HUES6 (cell line): ENCODE results near the gene TIMM29.

Experiments used
- H3K27ac ChIP-seq: 2 replicates; pipeline ENCODE4 v1.7.0; 2013; ENCODE audit warnings: low read depth, mild to moderate bottlenecking, low read length, inconsistent platforms
- H3K27me3 ChIP-seq: 2 replicates; pipeline ENCODE4 v1.6.1; 2013; ENCODE audit warnings: low read length; ENCODE audit not compliant: control insufficient read depth, insufficient read depth
- H3K36me3 ChIP-seq: 2 replicates; pipeline ENCODE4 v1.6.1; 2013; ENCODE audit warnings: low read length; ENCODE audit not compliant: control insufficient read depth, insufficient read depth
- H3K4me1 ChIP-seq: 2 replicates; pipeline ENCODE4 v1.6.1; 2013; ENCODE audit warnings: low read length; ENCODE audit not compliant: control insufficient read depth, insufficient read depth
- H3K4me3 ChIP-seq: 2 replicates; pipeline ENCODE4 v1.5.1; 2013; ENCODE audit warnings: low read depth, low read length
- H3K9ac ChIP-seq: one replicate; pipeline ENCODE4 v1.6.1; 2013; ENCODE audit warnings: mild to moderate bottlenecking, low read length
- H3K9me3 ChIP-seq: 2 replicates; pipeline ENCODE4 v1.6.1; 2013; ENCODE audit warnings: low read depth, low read length; ENCODE audit not compliant: control insufficient read depth, insufficient read depth

TIMM29 gene

DNA sequence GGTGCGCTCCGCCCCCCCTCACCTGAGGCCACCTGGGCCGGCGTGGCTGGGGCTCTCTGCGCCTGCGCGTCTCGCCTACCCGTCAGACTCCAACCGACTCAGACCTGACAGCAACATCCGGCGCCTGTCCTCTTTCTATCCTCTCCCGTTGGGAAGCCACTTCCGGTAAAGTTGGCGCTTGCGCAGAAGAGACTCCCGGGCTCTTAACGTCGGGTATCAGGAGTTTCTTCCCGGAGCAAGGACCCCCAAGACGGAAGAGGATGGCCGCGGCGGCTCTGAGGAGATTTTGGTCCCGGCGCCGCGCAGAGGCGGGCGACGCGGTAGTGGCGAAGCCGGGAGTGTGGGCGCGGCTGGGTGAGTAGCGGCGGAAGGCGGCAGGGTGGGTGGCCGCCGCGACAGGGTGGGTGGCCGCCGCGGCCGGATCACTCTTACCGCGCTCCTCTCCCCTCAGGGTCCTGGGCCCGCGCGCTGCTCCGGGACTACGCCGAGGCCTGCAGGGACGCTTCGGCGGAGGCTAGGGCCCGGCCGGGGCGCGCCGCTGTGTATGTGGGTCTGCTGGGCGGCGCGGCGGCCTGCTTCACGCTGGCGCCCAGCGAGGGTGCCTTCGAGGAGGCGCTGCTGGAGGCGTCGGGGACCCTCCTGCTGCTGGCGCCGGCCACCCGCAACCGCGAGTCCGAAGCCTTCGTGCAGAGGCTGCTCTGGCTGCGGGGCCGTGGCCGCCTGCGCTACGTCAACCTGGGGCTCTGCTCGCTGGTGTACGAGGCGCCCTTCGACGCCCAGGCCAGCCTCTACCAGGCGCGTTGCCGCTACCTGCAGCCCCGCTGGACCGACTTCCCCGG is at the start of gene TIMM29, which contains the start of gene YIPF2:
TIMM29 (plus strand) TSS at position 249 of the 839 bp plus-strand sequence; CDS start at position 261, 12 bp downstream.
YIPF2 (minus strand) TSS at position 77 of the 839 bp plus-strand sequence. CDS start 229 bp downstream, outside the sequence.
- peaks cover 6% of the 10 kb centered on the region; the same call in 1 of the 2 replicates for H3K4me1 ChIP-seq
- peak within 1 kb of the TSS; percentile 70; the same call in 1 of the 2 replicates for H3K27ac ChIP-seq
- no peaks in the 10 kb centered on the region for H3K27me3 ChIP-seq
- H3K9ac ChIP-seq = peak within 1 kb of the TSS; percentile 91
- peaks cover 28% of the 10 kb centered on the region for H3K36me3 ChIP-seq
- peak within 1 kb of the TSS; percentile 100 for H3K4me3 ChIP-seq
- H3K9me3 ChIP-seq = no peaks in the 10 kb centered on the region

DNA sequence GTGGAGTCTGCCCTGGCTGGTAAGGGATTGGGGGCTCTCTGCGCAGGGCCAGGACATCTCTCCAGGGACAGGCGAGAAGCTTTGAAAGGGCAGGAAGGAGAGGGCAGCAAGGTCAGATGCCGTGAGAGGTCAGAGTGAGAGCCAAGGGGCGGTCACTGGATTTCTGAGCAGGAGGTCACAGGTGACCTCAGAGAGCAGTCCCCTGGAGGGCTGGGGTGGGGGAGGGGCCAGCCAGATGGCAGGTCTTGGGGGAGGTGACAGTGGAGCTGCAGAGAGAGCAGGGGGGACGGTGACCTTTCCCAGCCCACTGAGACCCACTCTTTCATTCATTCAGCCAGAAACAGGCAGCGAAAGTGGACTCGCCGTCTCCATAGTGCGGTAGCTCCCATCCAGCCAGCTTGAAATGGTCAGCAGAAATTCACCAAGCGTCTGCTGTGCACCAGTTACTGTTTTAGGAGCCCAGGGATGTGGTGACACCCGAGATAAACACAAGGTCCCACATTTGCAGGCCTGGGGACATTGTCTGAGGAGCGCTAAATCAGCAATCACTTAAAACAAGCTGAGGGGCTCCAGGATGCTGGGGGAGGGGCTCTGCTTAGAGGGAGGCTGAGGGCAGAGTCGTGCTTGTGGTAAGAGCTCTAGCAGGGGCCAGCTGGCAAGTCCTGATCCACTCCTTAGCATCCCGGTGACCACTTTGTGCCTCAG is 47.1 kb upstream of the TIMM29 start:
- Histone ChIP-seq H3K27me3 (no peaks in the 10 kb centered on the region), H3K36me3 (no peaks in the 10 kb centered on the region), H3K9ac (peak overlapping the region; percentile 40), H3K4me3 (peak overlapping the region; percentile 10; the same call in 1 of the 2 replicates), H3K4me1 (peaks cover 54% of the 10 kb centered on the region), H3K27ac (no peak overlapping the region), H3K9me3 (no peaks in the 10 kb centered on the region)

DNA sequence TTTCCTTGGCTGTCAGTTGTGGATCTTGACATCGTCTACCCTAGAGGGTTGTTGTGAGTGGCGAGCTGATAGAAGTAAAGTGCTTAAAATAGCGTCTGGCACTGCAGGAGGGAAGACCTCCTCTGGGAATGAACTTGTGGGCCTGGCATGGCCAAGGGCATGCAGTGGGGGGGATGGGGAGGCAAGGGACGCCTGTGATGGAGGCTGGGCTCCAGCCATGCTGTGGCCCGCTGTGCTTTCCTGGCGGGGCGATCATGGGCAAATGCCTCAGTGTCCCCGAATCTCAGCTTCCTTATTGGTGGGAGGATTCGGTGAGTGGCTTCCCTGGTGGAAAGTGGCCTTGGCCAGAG is 46.5 kb upstream of the TIMM29 start:
- H3K4me3 ChIP-seq = peak overlapping the region; percentile 10; the same call in 1 of the 2 replicates
- peak overlapping the region; percentile 40 for H3K9ac ChIP-seq
- no peak overlapping the region for H3K27ac ChIP-seq
- no peaks in the 10 kb centered on the region for H3K36me3 ChIP-seq
- no peaks in the 10 kb centered on the region for H3K9me3 ChIP-seq
- H3K27me3 ChIP-seq = no peaks in the 10 kb centered on the region
- peaks cover 59% of the 10 kb centered on the region for H3K4me1 ChIP-seq

DNA sequence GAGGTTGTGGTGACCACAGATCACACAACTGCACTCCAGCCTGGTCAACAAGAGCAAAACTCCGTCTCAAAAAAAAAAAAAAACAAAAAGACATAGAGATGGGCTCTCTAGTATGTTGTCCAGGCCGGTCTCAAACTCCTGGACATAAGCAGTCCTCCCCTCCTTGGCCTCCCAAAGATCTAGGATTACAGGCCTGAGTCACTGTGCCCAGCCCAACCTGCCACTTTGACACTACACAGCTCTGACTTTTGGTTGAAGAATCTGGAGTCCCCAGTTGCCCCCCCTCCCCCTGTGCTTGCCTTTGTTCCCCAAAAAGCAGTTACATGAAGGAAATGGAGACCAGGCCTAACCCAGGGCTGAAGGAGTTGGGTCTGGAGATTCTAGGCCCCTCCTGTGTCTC is 44.3 kb upstream of the TIMM29 start:
- Histone ChIP-seq H3K9ac (no peak overlapping the region), H3K27me3 (no peaks in the 10 kb centered on the region), H3K27ac (no peak overlapping the region), H3K36me3 (no peaks in the 10 kb centered on the region), H3K9me3 (no peaks in the 10 kb centered on the region), H3K4me3 (no peak overlapping the region), H3K4me1 (peaks cover 75% of the 10 kb centered on the region)

DNA sequence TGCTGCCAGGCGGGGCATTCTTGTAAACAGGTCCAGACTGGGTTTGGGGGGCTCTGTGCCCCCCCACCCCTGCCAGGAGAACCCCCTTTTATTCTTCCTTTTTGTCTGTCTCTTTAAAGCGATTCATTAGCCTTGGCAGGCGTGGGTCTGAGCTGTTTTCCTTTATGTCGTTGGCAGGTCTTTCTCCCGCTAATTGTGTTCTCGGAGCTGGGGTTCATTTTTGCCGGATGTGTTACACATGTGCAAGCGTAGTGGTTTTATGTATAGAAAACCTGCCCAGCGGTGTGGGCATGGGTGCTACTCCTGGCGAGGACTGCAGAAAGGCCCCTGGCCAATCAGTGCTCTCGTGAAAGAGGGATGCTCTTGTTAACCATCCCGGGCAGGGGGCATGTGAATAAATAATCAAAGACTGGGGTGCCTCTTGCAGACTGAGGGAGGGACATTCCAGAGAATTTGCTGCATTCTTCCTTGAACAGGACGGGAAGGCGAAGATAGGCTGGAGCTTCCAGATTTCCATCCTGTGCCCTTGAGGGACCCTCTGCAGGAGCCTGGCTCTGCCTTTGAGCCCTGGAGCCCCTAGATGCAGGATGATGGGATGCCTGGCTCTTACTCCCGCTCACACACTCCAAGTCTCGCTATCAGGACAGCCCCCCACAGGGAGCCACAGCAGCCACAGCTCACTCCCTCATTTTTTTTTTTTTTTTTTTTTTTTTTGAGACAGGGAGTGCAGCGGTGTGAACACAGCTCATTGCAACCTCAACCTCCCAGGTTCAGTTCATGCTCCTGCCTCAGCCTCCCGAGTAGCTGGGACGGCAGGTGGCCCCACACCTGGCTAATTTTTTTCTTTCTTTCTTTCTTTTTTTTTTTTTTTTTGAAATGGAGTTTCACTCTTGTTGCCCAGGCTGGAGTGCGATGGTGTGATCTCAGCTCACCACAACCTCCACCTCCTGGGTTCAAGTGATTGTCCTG is 43.1 kb upstream of the TIMM29 start:
- Histone ChIP-seq H3K9me3 (no peaks in the 10 kb centered on the region), H3K27me3 (no peaks in the 10 kb centered on the region), H3K4me1 (peaks cover 64% of the 10 kb centered on the region), H3K9ac (no peak overlapping the region), H3K27ac (no peak overlapping the region), H3K36me3 (no peaks in the 10 kb centered on the region), H3K4me3 (no peak overlapping the region)

DNA sequence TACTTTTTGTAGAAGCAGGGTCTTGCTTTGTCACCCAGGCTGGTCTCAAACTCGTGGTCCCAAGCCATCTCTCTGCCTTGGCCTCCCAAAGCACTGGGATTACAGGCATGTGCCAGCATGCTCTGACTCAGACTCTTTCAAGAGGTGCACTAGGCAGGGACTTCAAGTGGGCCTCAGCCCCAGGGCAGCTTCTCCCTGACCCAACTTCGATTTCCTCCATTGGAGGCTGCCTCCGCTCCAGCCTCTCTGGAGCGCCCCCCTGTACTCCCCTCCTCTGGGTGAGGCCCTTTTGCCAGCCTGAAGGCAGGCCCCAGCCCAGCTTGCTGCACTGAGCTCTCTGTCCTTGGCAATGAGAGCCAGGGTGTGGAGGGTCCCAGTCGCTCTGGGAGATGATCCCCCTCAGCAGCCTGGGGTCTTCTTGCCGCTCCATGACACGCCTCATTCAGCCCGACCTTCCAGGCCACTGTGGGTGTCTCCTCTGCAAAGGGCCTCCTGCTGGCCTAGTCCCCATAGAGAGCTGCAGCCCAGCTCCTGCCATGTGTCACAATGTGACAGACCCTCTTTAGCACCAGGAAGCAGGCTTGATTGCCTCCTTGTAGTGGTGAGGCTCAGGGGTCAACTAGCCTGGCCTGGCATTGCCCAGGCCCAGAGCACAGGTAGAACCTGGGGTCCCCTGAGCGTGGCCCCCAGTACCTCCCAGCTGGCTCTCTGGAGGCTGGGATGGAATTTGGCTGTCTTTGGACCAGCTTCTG is 40.8 kb upstream of the TIMM29 start:
- H3K4me1 ChIP-seq = peaks cover 61% of the 10 kb centered on the region
- H3K27ac ChIP-seq = peak overlapping the region; percentile 72
- 0 out of 2 replicates have a peak overlapping the region, but pooled peaks have one; percentile 0 for H3K4me3 ChIP-seq
- H3K9me3 ChIP-seq = no peaks in the 10 kb centered on the region
- H3K27me3 ChIP-seq = no peaks in the 10 kb centered on the region
- no peaks in the 10 kb centered on the region for H3K36me3 ChIP-seq
- H3K9ac ChIP-seq = peak overlapping the region; percentile 15

DNA sequence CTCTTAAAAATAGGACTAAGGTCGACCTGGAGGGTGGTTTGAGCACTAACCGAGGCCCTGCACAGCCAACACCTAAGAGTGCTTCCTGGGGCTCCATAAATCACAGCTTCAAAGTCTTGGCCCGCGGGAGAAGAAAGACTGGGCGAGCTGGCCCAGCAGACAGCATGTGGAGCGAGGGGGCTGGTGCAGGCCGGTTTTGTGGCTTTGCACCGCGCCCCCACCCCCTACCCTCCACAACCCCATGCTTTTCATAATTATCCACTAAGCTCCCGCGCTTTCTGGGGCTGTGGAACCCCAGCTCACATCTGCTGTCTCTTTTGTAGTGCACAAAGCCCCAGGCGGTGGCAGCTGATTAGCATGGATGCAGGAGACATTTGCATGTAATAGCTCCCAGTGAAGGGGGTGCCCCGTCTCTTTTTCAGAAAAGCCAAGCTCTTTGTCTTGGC is 40.2 kb upstream of the TIMM29 start:
- Histone ChIP-seq H3K36me3 (no peaks in the 10 kb centered on the region), H3K4me3 (peak overlapping the region; percentile 22; the same call in 1 of the 2 replicates), H3K9me3 (no peaks in the 10 kb centered on the region), H3K27me3 (no peaks in the 10 kb centered on the region), H3K9ac (peak overlapping the region; percentile 15), H3K27ac (peak overlapping the region; percentile 72), H3K4me1 (peaks cover 56% of the 10 kb centered on the region)

DNA sequence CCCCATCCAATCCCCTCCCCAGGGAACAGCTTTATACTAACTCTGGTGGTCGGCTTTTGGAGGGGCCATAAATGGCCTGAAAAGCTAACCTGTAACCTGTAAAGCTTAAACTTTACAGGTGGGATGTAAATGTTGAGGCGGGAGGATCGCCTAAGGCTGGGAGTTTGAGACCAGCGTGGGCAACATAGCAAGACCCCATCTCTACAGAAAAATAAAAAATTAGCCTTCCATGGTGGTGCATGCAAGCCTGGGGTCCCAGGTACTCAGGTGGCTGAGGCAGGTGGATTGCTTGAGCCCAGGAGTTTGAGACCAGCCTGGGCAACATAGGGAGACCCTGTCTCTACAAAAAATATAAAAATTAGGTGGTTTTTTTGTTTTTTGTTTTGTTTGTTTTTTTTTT is 38.7 kb upstream of the TIMM29 start:
- H3K27ac ChIP-seq = no peak overlapping the region
- no peak overlapping the region for H3K9ac ChIP-seq
- H3K4me1 ChIP-seq = peaks cover 66% of the 10 kb centered on the region
- no peaks in the 10 kb centered on the region for H3K9me3 ChIP-seq
- H3K36me3 ChIP-seq = no peaks in the 10 kb centered on the region
- no peaks in the 10 kb centered on the region for H3K27me3 ChIP-seq
- H3K4me3 ChIP-seq = no peak overlapping the region

DNA sequence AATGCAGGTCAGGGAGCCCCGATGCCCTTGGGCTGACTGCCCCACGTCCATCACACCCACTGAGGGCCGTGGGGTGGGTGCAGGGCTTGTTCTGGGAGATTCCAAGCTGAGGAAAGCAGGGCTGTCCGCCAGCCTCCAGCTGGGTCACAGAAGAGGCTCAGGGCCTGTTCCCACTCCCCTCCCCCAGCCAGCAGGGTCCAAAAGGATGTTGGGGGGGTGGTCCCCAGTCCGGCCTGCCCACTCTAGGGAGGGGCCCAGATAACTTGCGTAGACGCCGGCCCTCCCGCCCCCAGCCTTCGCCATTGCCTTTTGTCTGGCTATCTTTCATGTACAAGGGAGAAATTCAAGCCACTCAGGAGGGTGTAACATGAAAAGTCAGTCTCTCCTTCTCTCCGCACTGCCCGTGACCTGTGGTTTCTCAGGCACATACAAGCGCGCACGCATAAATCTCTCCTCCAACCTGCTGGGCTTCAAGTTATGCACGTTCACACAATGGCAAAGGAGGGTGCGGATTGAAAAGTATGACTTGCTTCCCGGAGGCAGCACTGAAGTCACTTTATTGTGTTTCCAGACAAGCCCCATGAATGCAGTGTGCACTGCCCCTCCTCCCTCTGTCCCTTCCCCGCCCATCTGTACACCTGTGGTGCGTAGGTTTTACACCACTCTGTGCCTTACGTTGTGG is 37.1 kb upstream of the TIMM29 start:
- Histone ChIP-seq H3K27me3 (no peaks in the 10 kb centered on the region), H3K9me3 (no peaks in the 10 kb centered on the region), H3K9ac (peak overlapping the region; percentile 38), H3K4me1 (peaks cover 68% of the 10 kb centered on the region), H3K36me3 (no peaks in the 10 kb centered on the region), H3K27ac (no peak overlapping the region), H3K4me3 (no peak overlapping the region)
